ENCODE results near the gene NTHL1. TPM values are rescaled to one million over a fixed set of nuclear protein-coding genes. Genes with fewer than 3 reads are reported as not detected.
A peak's percentile ranks its signal among the peaks of the same experiment; 100 is the strongest.

The NTHL1 gene
- total RNA-seq, 1 experiment from 2014 or later, result 47.3 TPM

DNA sequence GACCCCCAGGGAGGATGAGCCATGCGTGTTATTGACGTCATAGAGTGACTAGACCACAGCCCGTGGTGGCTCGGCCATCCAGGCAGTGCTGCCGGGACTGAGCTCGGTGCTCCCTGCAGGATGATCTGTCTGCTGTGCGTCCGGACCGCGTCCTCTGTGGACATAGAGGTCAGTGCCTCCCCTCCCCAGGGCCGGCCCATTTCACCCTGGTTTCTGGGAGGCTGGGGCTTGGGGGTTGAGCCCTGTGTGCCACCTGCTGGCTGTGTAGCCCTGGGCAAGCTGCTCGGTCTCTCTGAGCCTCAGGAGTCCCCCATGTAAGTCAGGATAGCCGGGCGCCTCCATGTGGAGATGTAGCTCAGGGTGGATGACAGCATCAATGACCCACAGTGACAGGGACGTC is 8.4 kb upstream of the NTHL1 start:
- CTCF ChIA-PET, result no interaction called here
- H4K20me1 ChIP-seq (ENCODE audit: insufficient read depth), result no peaks in the 10 kb centered on the region
- no peak overlapping the region for H3K27ac ChIP-seq
- no peak overlapping the region for H3K4me2 ChIP-seq
- no peaks in the 10 kb centered on the region for H3K27me3 ChIP-seq (ENCODE audit: insufficient read depth, low read depth)
- intact Hi-C loops (cut with micrococcal nuclease; ENCODE audit: unreplicated experiment), result loop anchor here (2.0 kb wide), 1 partner anchor 33 kb away; no protein-coding TSS in a partner anchor
- no peak for TF ChIP-seq EZH2 (IDR thresholded peaks at IDR 0.05; ENCODE audit: low read depth)
- TF ChIP-seq, protein P1, sequence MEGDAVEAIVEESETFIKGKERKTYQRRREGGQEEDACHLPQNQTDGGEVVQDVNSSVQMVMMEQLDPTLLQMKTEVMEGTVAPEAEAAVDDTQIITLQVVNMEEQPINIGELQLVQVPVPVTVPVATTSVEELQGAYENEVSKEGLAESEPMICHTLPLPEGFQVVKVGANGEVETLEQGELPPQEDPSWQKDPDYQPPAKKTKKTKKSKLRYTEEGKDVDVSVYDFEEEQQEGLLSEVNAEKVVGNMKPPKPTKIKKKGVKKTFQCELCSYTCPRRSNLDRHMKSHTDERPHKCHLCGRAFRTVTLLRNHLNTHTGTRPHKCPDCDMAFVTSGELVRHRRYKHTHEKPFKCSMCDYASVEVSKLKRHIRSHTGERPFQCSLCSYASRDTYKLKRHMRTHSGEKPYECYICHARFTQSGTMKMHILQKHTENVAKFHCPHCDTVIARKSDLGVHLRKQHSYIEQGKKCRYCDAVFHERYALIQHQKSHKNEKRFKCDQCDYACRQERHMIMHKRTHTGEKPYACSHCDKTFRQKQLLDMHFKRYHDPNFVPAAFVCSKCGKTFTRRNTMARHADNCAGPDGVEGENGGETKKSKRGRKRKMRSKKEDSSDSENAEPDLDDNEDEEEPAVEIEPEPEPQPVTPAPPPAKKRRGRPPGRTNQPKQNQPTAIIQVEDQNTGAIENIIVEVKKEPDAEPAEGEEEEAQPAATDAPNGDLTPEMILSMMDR (conservative IDR thresholded peaks at IDR 0.05), result 0 out of 2 replicates have a peak, but pooled peaks have one; percentile 21
- H3K79me2 ChIP-seq (ENCODE audit: low read depth), result no peaks in the 10 kb centered on the region
- H2AFZ ChIP-seq, result no peak overlapping the region
- H3K9me2 ChIP-seq (ENCODE audit: insufficient read depth), result no peaks in the 10 kb centered on the region
- no peaks in the 10 kb centered on the region for H3K9me3 ChIP-seq (ENCODE audit: insufficient read depth, low read depth)
- H3K4me3 ChIP-seq, result no peak overlapping the region
- BruUV-seq (replicated peaks), result no TSS peak
- no peaks in the 10 kb centered on the region for H3K36me3 ChIP-seq (ENCODE audit: low read depth)
- H3F3A ChIP-seq (ENCODE audit: insufficient read depth, low read depth), result no peaks in the 10 kb centered on the region
- no peak for DNase-seq
- H3K4me1 ChIP-seq (replicated peaks; ENCODE audit: insufficient read depth), result no peaks in the 10 kb centered on the region
- POLR2A ChIA-PET (ENCODE audit: unreplicated experiment), result no interaction called here

DNA sequence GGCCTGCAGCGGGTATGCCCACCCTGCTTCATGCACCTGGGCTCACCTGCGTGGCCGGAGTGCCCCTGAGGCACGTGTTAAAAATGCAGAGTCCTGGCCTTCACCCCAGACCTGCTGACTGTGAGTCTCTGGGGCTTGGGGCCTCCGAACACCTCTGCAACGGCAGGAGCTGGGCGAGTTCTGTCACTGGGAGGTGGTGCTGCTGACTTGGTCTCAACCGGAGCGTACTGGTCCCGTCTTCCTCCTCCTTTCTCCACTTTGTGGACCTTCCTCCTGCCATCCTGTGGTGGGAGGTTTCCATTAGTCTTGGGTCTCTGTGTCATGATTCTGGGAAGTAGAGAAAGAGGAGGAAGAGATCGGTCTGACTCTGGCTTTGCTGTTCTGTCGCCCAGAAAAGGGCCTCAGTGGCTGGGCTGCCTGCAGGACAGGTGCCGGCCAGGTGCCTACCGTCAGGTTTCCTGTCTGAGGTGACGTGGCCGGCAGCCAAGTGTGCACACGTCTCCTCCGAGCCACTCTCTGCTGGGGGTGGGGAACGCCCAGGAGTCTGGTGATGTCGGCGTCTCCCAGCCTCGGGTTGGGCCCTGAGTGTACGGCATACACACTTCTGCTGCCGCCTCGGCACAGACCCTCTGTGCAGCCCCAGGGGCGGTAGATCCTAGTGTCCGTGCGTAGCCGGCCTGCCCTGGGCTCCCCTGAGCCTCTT is 7.1 kb upstream of the NTHL1 start:
- H3K36me3 ChIP-seq (ENCODE audit: low read depth), result no peaks in the 10 kb centered on the region
- no peaks in the 10 kb centered on the region for H3K4me1 ChIP-seq (replicated peaks; ENCODE audit: insufficient read depth)
- H3K9me3 ChIP-seq (ENCODE audit: insufficient read depth, low read depth), result no peaks in the 10 kb centered on the region
- no peaks in the 10 kb centered on the region for H3K79me2 ChIP-seq (ENCODE audit: low read depth)
- intact Hi-C loops (cut with micrococcal nuclease; ENCODE audit: unreplicated experiment), result no loop called here
- H2AFZ ChIP-seq, result no peak overlapping the region
- TF ChIP-seq, protein P1 (conservative IDR thresholded peaks at IDR 0.05), result no peak
- no peak for TF ChIP-seq EZH2 (IDR thresholded peaks at IDR 0.05; ENCODE audit: low read depth)
- H3K27me3 ChIP-seq (ENCODE audit: insufficient read depth, low read depth), result no peaks in the 10 kb centered on the region
- H3K27ac ChIP-seq, result no peak overlapping the region
- ChIA-PET POLR2A (ENCODE audit: unreplicated experiment) (no interaction called here), CTCF (no interaction called here)
- peaks cover 5% of the 10 kb centered on the region; the same call in 1 of the 2 replicates for H3F3A ChIP-seq (ENCODE audit: insufficient read depth, low read depth)
- H3K4me2 ChIP-seq, result no peak overlapping the region
- H3K4me3 ChIP-seq, result no peak overlapping the region
- no peaks in the 10 kb centered on the region for H4K20me1 ChIP-seq (ENCODE audit: insufficient read depth)
- BruUV-seq (replicated peaks), result no TSS peak
- H3K9me2 ChIP-seq (ENCODE audit: insufficient read depth), result no peaks in the 10 kb centered on the region
- DNase-seq, result no peak

DNA sequence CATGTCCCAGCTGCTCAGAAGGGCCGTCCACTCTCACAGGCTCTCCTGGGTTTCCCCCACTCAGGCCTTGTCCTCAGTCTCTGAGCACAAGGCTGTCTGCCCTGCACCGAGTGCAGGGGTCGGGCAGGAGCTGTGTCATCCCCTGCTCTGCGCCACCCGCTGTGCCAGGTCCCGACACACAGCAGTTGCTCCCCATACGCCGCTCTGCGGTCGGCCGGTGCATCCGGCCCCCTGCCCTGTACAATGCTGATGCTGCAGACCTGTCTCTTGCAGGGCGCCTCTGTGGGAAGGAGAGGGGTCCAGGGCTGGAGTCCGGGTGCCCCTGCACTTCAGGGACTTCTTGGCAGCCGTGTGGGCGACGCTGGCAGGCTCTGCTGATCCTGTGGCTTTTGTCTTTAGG is 6.3 kb upstream of the NTHL1 start:
- no peak overlapping the region for H2AFZ ChIP-seq
- H3K27me3 ChIP-seq (ENCODE audit: insufficient read depth, low read depth), result no peaks in the 10 kb centered on the region
- DNase-seq, result no peak
- H3K4me2 ChIP-seq, result no peak overlapping the region
- no peak overlapping the region for H3K4me3 ChIP-seq
- peaks cover 8% of the 10 kb centered on the region for H3K79me2 ChIP-seq (ENCODE audit: low read depth)
- H3F3A ChIP-seq (ENCODE audit: insufficient read depth, low read depth), result peaks cover 5% of the 10 kb centered on the region; the same call in 1 of the 2 replicates
- no peaks in the 10 kb centered on the region for H3K9me3 ChIP-seq (ENCODE audit: insufficient read depth, low read depth)
- TF ChIP-seq, protein P1 (conservative IDR thresholded peaks at IDR 0.05), result no peak
- TF ChIP-seq EZH2 (IDR thresholded peaks at IDR 0.05; ENCODE audit: low read depth), result no peak
- intact Hi-C loops (cut with micrococcal nuclease; ENCODE audit: unreplicated experiment), result no loop called here
- no peaks in the 10 kb centered on the region for H3K9me2 ChIP-seq (ENCODE audit: insufficient read depth)
- H3K4me1 ChIP-seq (replicated peaks; ENCODE audit: insufficient read depth), result peaks cover 4% of the 10 kb centered on the region
- H3K27ac ChIP-seq, result no peak overlapping the region
- no TSS peak for BruUV-seq (replicated peaks)
- POLR2A ChIA-PET (ENCODE audit: unreplicated experiment), result no interaction called here
- CTCF ChIA-PET, result no interaction called here
- no peaks in the 10 kb centered on the region for H4K20me1 ChIP-seq (ENCODE audit: insufficient read depth)
- H3K36me3 ChIP-seq (ENCODE audit: low read depth), result no peaks in the 10 kb centered on the region

Data from PC-9 (cell line).